Adrenal gland (tissue), 12 donors: ENCODE results near the gene MED19. TPM values are rescaled to one million over a fixed set of nuclear protein-coding genes. Genes with fewer than 3 reads are reported as not detected.

Source experiments
- DNase-seq, 7 donors: peaks; one replicate each; pipeline ENCODE4 v3.0.0-alpha.2; 2019 to 2020
- H3K27ac ChIP-seq, 5 donors: fragments of 200-600 bp; sonication (generic) in 4 of 5; 1 replicate in 3 of 5; 2 replicates in 2 of 5; pipeline versions ENCODE4 v1.5.1 to v1.8.0; 2016 to 2020; ENCODE audit warnings: mild to moderate bottlenecking in 1 of 5
- H3K27me3 ChIP-seq: fragments of 200-600 bp; 2 replicates; pipeline ENCODE4 v1.8.0; 2021
- H3K36me3 ChIP-seq, 2 donors: fragments of 200-600 bp; replicated peaks in 1 of 2; 1 replicate in 1 of 2; 2 replicates in 1 of 2; pipeline versions ENCODE4 v1.5.1 to v1.8.0; 2018 to 2022
- H3K4me1 ChIP-seq, 2 donors: fragments of 200-600 bp; replicated peaks in 1 of 2; 1 replicate in 1 of 2; 2 replicates in 1 of 2; pipeline versions ENCODE4 v1.5.1 to v1.8.0; 2018 to 2021
- H3K4me3 ChIP-seq, 4 donors: fragments of 200-600 bp; sonication (generic) in 3 of 4; one replicate each; pipeline ENCODE4 v1.5.1; 2016 to 2018
- H3K9me3 ChIP-seq, 3 donors: fragments of 200-600 bp; sonication (generic) in 1 of 3; replicated peaks in 1 of 3; 1 replicate in 2 of 3; 2 replicates in 1 of 3; pipeline versions ENCODE4 v1.5.1 to v1.8.0; 2016 to 2021
- CTCF ChIP-seq, 6 experiments: fragments of 450-650 bp in 4 of 6; fragments of 200-600 bp in 2 of 6; sonication (generic) in 1 of 6; IDR thresholded peaks; 1 replicate in 5 of 6; 2 replicates in 1 of 6; pipeline versions ENCODE4 v1.5.1 to v1.8.0; 2016 to 2021; ENCODE audit warnings: antibody characterized with exemption in 6 of 6, mild to moderate bottlenecking in 2 of 6, moderate library complexity in 1 of 6
- POLR2A ChIP-seq, 2 donors: fragments of 450-650 bp; IDR thresholded peaks; one replicate each; pipeline ENCODE4 v1.6.1; 2017; ENCODE audit warnings: antibody characterized with exemption in 2 of 2, mild to moderate bottlenecking in 2 of 2, moderate library complexity in 1 of 2
- WGBS, 4 donors: extraction: QIAGEN DNeasy Blood & Tissue Kit in 2 of 4; methylation state at CpG; one replicate each; pipeline versions ENCODE4 v1.1.5 to v1.1.7; 2013 to 2017; 5-methylcytosine and 5-hydroxymethylcytosine counted together
- intact Hi-C, 2 donors: fragments of 100-400 bp; cut with DNase I; formaldehyde crosslinking; loops; one replicate each; pipeline versions ENCODE4 v1.14.1 to v1.15.0; 2022 to 2023
- polyA plus RNA-seq, 3 donors: library from polyadenylated mRNA; stranded (reverse); fragments of 200-250 nt in 2 of 3; fragments of 350-450 nt in 1 of 3; fragmentation: Illumina TruSeq in 1 of 3; extraction: RNeasy Lipid Tissue Mini Kit (QIAGEN cat#74804) in 1 of 3; gene quantifications; one replicate each; pipeline ENCODE4 v1.2.3, GENCODE V29; 2013 to 2014
- total RNA-seq, 9 donors: library from RNA; depleted of rRNA in 4 of 9; stranded (reverse); fragments of >200 nt in 4 of 9; fragments of 120-200 nt in 1 of 9; fragmentation: NEBNext Ultra II Directional in 1 of 9; extraction: Animal tissue kit (Norgen Biotek cat#: 25700) in 1 of 9; gene quantifications; one replicate each; pipeline versions ENCODE4 v1.1.0 to v1.2.4, GENCODE V29; 2013 to 2023
- donor health status: healthy with polysubstance abuse.
- donor health status: Bipolar disorder and iron deficiency.
- donor health status: DM: yes; HTN: yes; CAD: no.
- donor health status: DM: no; HTN: no; CAD: no.
- donor health status: DM: no; HTN: no; CAD: no.
- donor health status: DM: yes; HTN: yes; CAD: no.

MED19 gene
- total and polyA plus RNA-seq, 12 donors: 13.7 to 35.7 (median 21.9) TPM

- Histone ChIP-seq H3K9me3 (no peaks in the 10 kb centered on the region), H3K27ac (no peak overlapping the region), H3K27me3 (no peaks in the 10 kb centered on the region), H3K4me3 (no peak overlapping the region), H3K36me3 (peaks cover 0 to 39% of the 10 kb centered on the region in 2 donors), H3K4me1 (peaks cover 3 to 21% of the 10 kb centered on the region in 2 donors)
- intact Hi-C loops: no loop called here
- 86 to 94% (median 93%) methylated on average over 3 of the region's 3 CpGs for WGBS, 4 donors
- TF ChIP-seq POLR2A (IDR thresholded peaks at IDR 0.05) (no peak), CTCF (IDR thresholded peaks at IDR 0.05) (no peak)
- no peak for DNase-seq
These were observed 36.7 kb downstream of the MED19 start for GRCh38 chr11:57675176-57675941.

GRCh38 chr11:57674251-57674650 lies 37.8 kb downstream of the MED19 start:
- no peak overlapping the region for H3K27ac ChIP-seq
- H3K36me3 ChIP-seq: peaks cover 0 to 39% of the 10 kb centered on the region in 2 donors
- intact Hi-C loops: no loop called here
- peaks cover 7 to 22% of the 10 kb centered on the region in 2 donors for H3K4me1 ChIP-seq
- no peaks in the 10 kb centered on the region for H3K27me3 ChIP-seq
- no peak overlapping the region for H3K4me3 ChIP-seq
- no peaks in the 10 kb centered on the region for H3K9me3 ChIP-seq
- no peak for DNase-seq
- TF ChIP-seq CTCF (IDR thresholded peaks at IDR 0.05) (no peak), POLR2A (IDR thresholded peaks at IDR 0.05) (no peak)

- peak in 2 of 7 donors; percentile 28 to 45 for DNase-seq
- Histone ChIP-seq H3K4me1 (peaks cover 12 to 36% of the 10 kb centered on the region in 2 donors), H3K27me3 (no peaks in the 10 kb centered on the region), H3K9me3 (no peaks in the 10 kb centered on the region), H3K4me3 (peak overlapping the region; percentile 79 to 94 (median 84)), H3K27ac (peak overlapping the region; percentile 81 to 100 (median 94)), H3K36me3 (peaks cover 0 to 16% of the 10 kb centered on the region in 2 donors)
- 0 to 1% (median 0%) methylated on average over 17 to 31 of the region's 31 CpGs for WGBS, 4 donors
- TF ChIP-seq POLR2A (IDR thresholded peaks at IDR 0.05) (no peak), CTCF (IDR thresholded peaks at IDR 0.05) (no peak)
- intact Hi-C loops: no loop called here
These were observed 43.6 kb downstream of the MED19 start for GRCh38 chr11:57668434-57668782.

- no peaks in the 10 kb centered on the region for H3K27me3 ChIP-seq
- H3K4me3 ChIP-seq: peak within 1 kb of the TSS; percentile 79 to 94 (median 84)
- peak within 1 kb of the TSS; percentile 81 to 100 (median 94) for H3K27ac ChIP-seq
- H3K9me3 ChIP-seq: no peaks in the 10 kb centered on the region
- H3K4me1 ChIP-seq: peaks cover 12 to 36% of the 10 kb centered on the region in 2 donors
- TF ChIP-seq CTCF (IDR thresholded peaks at IDR 0.05) (peak in 4 of 6 experiments; percentile 20 to 59 (median 44)), POLR2A (IDR thresholded peaks at IDR 0.05) (peak; percentile 91 to 95)
- peaks cover 0 to 11% of the 10 kb centered on the region in 2 donors for H3K36me3 ChIP-seq
- DNase-seq: peak; percentile 99 to 100 (median 99)
- intact Hi-C loops: no loop called here
- WGBS, 4 donors: 0 to 1% (median 0%) methylated on average over 30 to 96 of the region's 96 CpGs
These were observed 44.1 kb downstream of the MED19 start, which contains the start of gene ZDHHC5 for GRCh38 chr11:57667736-57668433. Gene ZDHHC5 (plus strand): TSS chr11:57668114. CDS start chr11:57673091, 4,977 bp downstream.
